ENCODE data around the gene CD244.

- TF ChIP-seq CTCF (IDR thresholded peaks at IDR 0.05) (no peak), POLR2A (IDR thresholded peaks at IDR 0.05) (no peak)
Measured at GRCh38 chr1:160844447-160845232, 18.0 kb downstream of the CD244 start.
